WTC11 (cell line): ENCODE measurements around the gene KCNJ4.
"Not testable (repeated sequence)": the region's sequence is repeated elsewhere in the genome, so short reads cannot be mapped to it uniquely, and the experiment has no call there.

Experiments
- ATF2 ChIP-seq: sonication (generic); formaldehyde crosslinking; IDR thresholded peaks from 2 replicates; pipeline ENCODE4 v1.8.1; 2022; ENCODE audit warnings: low read depth, missing genetic modification reagents, borderline replicate concordance
- CTCF ChIP-seq: fragments of 200-600 bp; IDR thresholded peaks from 2 replicates; pipeline ENCODE4 v1.8.0; 2022; ENCODE audit warnings: antibody characterized with exemption
- E2F5 ChIP-seq: sonication (generic); formaldehyde crosslinking; IDR thresholded peaks from 2 replicates; pipeline ENCODE4 v1.8.1; 2022; ENCODE audit warnings: mild to moderate bottlenecking, moderate library complexity, missing genetic modification reagents
- FOXK1 ChIP-seq: sonication (generic); formaldehyde crosslinking; IDR thresholded peaks from 2 replicates; pipeline ENCODE4 v1.8.0; 2022; ENCODE audit warnings: mild to moderate bottlenecking, moderate library complexity, missing genetic modification reagents
- JUN ChIP-seq: sonication (generic); formaldehyde crosslinking; IDR thresholded peaks from 2 replicates; pipeline ENCODE4 v1.8.0; 2023; ENCODE audit warnings: mild to moderate bottlenecking, missing genetic modification reagents
- MAX ChIP-seq: sonication (generic); formaldehyde crosslinking; IDR thresholded peaks from 2 replicates; pipeline ENCODE4 v1.8.0; 2022; ENCODE audit warnings: mild to moderate bottlenecking, missing genetic modification reagents
- NFE2L1 ChIP-seq: sonication (generic); formaldehyde crosslinking; IDR thresholded peaks from 2 replicates; pipeline ENCODE4 v1.8.1; 2023; ENCODE audit warnings: missing genetic modification reagents
- NFYB ChIP-seq: sonication (generic); formaldehyde crosslinking; conservative IDR thresholded peaks from 2 replicates; pipeline ENCODE4 v1.8.0; 2022; ENCODE audit warnings: low read depth, missing genetic modification reagents
- OVOL2 ChIP-seq: fragments of 250-450 bp; sonication (Bioruptor Pico); IDR thresholded peaks from 2 replicates; pipeline ENCODE4 v1.9.0; 2021; ENCODE audit warnings: mild to moderate bottlenecking, borderline replicate concordance
- RELA ChIP-seq: sonication (generic); formaldehyde crosslinking; IDR thresholded peaks from 2 replicates; pipeline ENCODE4 v1.8.1; 2022; ENCODE audit warnings: missing genetic modification reagents, mild to moderate bottlenecking, borderline replicate concordance
- TCF7 ChIP-seq: sonication (generic); formaldehyde crosslinking; IDR thresholded peaks from 2 replicates; pipeline ENCODE4 v1.8.0; 2022; ENCODE audit warnings: mild to moderate bottlenecking, low read depth, missing genetic modification reagents, moderate library complexity
- ZNF232 ChIP-seq: sonication (generic); formaldehyde crosslinking; IDR thresholded peaks from 2 replicates; pipeline ENCODE4 v1.8.0; 2022; ENCODE audit warnings: mild to moderate bottlenecking, missing genetic modification reagents
- ZNF263 ChIP-seq: sonication (generic); formaldehyde crosslinking; IDR thresholded peaks from 2 replicates; pipeline ENCODE4 v1.8.1; 2022; ENCODE audit warnings: low read depth, mild to moderate bottlenecking, moderate library complexity, missing genetic modification reagents
- ZNF281 ChIP-seq: sonication (generic); formaldehyde crosslinking; IDR thresholded peaks from 2 replicates; pipeline ENCODE4 v1.8.0; 2023; ENCODE audit warnings: mild to moderate bottlenecking, missing genetic modification reagents

GRCh38 chr22:38470179-38470578 lies 15.2 kb upstream of the KCNJ4 start:
- not testable (repeated sequence) for TF ChIP-seq CTCF; ZNF281; JUN (CRISPR knock-in tag); MAX (CRISPR knock-in tag); RELA (CRISPR knock-in tag); TCF7 (CRISPR knock-in tag); OVOL2 (CRISPR knock-in tag); E2F5 (CRISPR knock-in tag); FOXK1 (CRISPR knock-in tag); ZNF263; NFYB (CRISPR knock-in tag); ATF2 (CRISPR knock-in tag); NFE2L1 (CRISPR knock-in tag); ZNF232 (CRISPR knock-in tag)
